GM18858 (cell line): ENCODE data around the gene UBAC1.
"Not testable (repeated sequence)": the region's sequence is repeated elsewhere in the genome, so short reads cannot be mapped to it uniquely, and the experiment has no call there.

Experiments used
- ATAC-seq: cut with Tn5 transposase; IDR thresholded peaks from one replicate; pipeline ENCODE4 v1.9.1; 2021; ENCODE audit not compliant: unreplicated experiment

UBAC1 gene

DNA sequence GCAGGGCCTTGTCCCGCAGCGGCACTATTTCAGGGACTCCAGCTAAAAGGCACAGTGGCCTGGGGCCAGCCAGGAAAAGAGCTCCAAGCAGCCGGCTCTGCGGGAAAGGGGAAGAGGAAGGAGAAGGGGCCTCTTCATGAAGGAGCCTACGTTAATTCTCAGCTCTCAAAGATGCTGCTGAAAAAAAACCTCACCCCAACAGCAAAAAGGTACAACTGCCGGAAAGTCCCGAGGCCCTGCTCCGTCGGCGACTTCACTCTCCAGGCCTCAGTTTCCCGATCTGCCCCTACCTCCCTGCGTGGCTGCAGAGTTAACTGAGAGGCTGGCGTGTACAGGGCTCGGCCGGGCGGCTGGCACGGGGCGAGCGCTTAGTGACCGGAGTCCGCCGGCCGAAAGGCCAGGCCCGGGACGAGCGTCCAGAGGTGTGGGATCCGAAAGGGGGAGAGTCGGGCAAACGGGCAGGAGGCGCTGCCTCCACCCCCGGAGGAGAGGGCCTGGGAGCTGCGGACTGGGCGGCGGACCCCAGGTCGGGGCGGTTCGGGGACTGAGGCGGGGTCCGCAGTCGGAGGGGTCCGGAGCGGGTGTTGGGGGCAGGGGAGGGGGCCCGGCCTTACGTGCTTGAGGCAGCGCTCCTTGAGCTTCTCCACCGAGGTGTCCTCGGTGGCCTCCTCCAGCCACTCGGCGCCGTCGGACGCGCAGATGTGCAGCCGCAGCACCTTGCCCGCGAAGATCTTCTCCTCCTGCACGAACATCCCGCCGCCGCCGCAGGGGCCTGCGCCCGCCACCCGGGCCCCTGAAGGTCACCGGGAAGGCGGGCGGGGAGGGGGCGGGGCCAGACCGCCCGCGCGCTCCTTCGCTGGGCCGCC lies 529 bp downstream of the UBAC1 start:
- no peak for ATAC-seq

GRCh38 chr9:135959814-135960213 lies 1.4 kb downstream of the UBAC1 start:
- no peak for ATAC-seq

GRCh38 chr9:135958485-135958884 lies 2.7 kb downstream of the UBAC1 start:
- ATAC-seq = no peak

DNA sequence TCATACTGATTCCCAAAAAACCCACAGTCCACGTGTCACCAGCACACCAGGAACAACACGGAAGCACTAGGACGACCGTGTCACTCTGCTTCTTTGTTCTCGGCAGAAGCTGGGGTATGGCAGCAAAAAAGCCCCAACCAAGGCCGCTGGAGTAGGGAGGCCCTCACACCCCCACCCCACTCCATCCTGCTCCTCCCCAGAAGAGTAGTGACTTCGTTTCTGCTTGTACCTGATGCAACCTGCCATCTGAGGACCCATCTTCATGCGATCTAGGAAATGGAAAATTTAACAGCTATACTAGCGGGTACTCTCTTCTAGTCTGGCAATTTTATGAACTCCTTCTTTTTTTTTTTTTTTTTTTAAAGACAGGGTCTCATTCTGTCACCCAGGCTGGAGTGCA lies 3.7 kb downstream of the UBAC1 start:
- no peak for ATAC-seq

DNA sequence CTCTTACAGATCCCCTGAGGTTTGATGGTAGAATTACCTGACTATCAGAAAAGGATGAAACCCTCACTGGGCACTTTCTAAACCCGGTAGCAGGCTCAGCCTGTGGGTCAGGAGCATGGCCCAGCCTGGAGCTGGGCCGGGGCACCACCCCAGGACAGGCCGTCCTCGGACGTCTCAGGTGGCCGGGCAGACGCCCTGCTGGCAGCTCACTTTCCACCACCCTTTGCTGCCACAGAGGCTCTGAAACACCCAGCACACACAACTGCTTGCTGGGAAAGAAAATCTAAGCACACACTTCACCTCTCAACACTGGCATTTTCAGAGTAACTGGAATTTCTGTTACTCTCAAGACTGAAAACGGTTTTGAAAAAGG lies 4.4 kb downstream of the UBAC1 start:
- ATAC-seq = no peak

- no peak for ATAC-seq
Measured at GRCh38 chr9:135955934-135956801, 5.0 kb downstream of the UBAC1 start.

GRCh38 chr9:135952664-135953206 lies 8.4 kb downstream of the UBAC1 start:
- no peak for ATAC-seq

DNA sequence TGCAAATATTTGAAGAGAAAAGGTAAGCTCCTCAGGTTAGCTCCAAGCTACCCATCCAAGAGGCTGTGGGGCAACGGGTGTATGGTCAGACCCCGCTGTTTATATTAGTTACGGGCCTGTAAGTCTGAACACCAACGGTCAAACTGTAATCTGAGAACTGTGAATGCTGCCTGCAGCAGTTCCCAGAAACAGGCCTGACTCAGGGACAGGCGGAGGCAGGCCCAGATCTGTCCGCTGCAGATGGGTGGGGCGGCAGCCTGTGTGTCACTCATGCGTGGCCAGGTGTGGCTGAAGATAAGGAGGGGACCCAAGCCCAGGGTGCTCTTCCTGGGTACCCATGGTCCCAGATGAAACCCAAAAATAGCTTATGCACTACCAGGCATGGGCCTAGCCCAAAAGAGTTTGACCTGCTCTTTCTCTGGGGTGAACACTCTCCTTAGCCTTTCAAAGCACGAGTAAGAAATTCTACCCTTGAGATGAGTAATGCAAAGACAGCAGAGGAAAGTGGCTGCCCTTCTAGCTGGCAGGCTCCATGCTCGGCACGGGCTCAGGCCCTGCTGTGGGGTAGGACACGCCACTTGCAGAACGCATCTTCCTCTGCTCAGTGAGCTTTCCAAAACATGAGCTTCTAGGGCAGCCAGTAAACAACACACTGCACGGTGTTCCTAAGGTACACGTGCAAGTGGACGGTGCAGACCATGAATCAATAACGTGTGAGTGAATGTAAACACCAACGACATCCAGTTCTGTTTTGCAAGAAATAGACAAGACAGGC lies 9.1 kb downstream of the UBAC1 start:
- no peak for ATAC-seq

DNA sequence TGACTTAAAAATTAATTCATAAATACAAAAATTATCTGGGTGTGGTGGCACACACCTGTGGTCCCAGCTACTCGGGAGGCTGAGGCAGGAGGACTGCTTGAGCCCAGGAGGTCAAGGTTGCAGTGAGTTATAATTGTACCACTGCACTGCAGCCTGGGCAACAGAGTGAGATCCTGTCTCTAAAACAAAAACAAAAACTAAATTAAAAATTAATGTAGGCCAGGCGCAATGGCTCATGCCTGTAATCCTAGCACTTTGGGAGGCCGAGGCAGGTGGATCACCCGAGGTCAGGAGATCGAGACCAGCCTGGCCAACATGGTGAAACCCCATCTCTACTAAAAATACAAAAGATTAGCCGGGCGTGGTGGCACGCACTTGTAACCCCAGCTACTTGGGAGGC lies 9.9 kb downstream of the UBAC1 start:
- not testable (repeated sequence) for ATAC-seq

DNA sequence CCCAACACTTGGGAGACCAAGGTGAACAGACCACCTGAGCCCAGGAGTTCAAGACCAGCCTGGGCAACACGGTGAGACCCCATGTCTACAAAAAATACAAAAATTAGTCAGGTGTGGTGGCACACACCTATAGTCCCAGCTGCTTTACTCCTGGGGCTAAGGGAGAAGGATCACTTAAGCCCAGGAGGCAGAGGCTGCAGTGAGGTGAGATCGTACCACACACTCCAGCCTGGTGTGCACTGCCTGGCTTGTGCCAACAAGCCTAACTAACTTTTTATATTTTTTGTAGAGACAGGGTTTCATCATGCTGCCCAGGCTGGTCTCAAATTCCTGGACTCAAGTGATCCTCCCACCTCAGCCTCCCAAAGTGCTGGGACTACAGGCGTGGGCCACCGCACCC lies 10.3 kb downstream of the UBAC1 start:
- not testable (repeated sequence) for ATAC-seq

DNA sequence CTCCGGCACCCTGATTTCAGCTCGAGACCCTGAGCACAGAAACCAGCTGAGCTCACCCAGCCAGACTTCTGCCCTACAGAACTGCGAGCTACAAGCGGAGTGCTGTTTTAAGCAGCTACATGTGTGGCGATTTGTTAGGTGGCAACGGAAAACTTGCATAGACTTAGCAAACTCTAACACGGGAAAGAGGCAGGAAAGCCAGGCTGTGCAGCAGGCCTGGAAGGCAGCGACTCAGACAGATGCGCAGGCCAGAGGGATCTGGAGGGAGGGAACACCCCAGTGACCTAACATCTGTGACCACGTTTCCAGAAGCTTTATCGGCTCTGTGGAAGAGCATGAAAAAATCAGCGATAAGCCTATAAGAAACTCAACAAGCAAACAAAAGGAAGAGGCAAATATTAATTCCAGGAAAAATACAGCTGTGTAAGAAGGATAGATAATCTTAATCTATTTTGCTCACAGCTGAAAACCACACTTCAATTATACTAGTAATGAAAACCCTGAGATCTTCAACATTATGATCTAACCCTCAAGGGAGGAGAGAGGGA lies 11.0 kb downstream of the UBAC1 start:
- ATAC-seq = no peak

DNA sequence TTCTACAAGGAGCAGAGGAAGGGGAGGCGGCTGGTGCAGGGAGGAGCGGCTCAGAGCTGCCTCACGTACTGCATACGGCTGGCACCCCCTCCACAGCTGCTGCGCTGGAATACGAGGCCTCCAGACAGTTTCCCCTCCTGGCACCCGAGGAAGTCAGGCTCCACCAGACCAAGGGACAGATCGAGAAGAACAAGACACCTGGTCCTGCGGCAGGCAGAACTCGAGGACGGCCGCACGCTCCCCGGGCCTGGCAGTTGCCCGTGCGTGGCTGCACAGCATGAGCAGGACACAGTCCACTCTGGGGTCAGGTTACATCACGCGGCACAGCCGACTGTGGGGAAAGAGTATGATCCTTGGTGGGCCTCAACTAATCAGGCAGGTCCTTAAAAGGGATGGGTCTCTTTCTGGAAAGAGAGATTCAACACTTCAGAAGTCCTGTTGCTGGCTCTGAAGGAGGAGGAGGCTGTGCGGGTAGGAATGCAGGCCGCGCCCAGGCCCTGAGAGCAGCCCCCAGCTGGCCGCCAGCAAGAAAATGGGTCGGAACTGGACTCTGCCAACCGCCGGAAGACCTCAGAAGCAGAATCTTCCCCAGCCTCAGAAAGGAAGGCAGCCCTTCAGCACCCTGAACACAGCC lies 11.6 kb downstream of the UBAC1 start:
- ATAC-seq = no peak

DNA sequence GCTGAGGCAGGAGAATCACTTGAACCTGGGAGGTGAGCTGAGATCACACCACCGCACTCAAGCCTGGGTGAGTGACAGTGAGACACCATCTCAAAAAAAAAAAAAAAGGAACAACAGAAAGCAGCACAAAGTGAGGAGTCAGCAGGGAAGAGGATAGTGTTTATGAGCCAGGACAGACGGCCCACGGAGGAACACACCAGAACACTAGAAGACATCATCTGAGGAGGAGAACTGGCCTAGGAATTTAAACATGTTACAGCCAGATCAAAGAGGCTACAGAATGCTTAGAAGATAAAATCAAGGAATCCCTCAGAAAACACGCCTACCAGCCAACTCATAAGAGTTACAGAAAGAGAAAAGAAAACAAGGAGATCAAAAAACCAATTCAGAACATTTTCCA lies 12.2 kb downstream of the UBAC1 start:
- no peak for ATAC-seq

DNA sequence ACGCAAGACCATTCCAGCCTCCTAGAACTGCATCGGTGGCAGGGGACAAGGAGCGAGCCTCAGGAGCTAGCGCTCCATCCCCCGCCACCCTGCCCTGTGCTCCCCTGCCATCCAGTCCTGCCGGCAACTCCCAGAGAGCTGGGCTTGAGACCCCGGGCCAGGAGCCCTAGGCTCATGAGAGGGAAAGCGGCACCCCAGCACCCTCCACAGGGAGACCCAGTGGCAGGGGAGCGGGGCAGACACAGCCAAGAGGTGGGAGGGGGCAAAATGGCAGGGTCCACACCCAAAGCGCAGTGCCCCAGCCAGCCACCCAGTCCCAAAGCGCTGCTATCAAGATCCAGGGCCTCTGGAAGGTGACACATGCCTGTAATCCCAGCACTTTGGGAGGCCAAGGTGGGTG lies 12.7 kb downstream of the UBAC1 start:
- no peak for ATAC-seq

DNA sequence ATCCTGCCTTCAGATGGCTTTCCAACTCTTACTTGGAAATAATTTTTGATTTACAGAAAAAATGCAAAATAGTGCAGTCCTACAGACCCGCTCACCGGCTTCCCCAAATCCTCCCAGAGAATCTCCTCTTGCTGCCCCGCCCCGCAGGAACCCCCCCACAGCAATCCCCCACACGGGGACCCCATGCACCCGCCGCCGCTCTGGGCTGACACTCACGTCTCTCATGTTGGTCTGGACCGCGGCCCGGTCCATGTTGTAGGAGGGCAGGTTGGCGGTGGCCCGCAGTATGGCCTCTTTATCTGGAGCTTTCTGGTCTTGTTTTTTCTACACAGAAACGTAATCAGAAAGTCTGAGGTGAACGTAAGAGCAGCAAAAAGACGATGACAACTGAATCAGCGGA lies 13.6 kb downstream of the UBAC1 start:
- no peak for ATAC-seq

DNA sequence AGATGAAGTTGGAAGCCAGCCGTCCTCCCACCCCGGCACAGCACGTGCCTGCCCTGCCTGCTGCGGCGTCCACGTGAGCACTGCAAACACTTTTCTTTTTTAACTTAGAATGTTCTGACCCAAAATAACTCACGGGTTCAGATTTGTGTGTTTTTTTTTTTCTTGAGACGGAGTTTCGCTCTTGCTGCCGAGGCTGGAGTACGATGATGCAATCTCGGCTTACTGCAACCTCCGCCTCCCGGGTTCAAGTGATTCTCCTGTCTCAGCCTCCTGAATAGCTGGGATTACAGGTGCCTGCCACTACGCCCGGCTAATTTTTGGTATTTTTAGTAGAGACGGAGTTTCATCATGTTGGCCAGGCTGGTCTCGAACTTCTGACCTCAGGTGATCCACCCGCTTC lies 14.1 kb downstream of the UBAC1 start:
- ATAC-seq = not testable (repeated sequence)

GRCh38 chr9:135946392-135946994 lies 14.7 kb downstream of the UBAC1 start:
- ATAC-seq = no peak

- no peak for ATAC-seq
Measured at GRCh38 chr9:135945969-135946368, 15.2 kb downstream of the UBAC1 start.

DNA sequence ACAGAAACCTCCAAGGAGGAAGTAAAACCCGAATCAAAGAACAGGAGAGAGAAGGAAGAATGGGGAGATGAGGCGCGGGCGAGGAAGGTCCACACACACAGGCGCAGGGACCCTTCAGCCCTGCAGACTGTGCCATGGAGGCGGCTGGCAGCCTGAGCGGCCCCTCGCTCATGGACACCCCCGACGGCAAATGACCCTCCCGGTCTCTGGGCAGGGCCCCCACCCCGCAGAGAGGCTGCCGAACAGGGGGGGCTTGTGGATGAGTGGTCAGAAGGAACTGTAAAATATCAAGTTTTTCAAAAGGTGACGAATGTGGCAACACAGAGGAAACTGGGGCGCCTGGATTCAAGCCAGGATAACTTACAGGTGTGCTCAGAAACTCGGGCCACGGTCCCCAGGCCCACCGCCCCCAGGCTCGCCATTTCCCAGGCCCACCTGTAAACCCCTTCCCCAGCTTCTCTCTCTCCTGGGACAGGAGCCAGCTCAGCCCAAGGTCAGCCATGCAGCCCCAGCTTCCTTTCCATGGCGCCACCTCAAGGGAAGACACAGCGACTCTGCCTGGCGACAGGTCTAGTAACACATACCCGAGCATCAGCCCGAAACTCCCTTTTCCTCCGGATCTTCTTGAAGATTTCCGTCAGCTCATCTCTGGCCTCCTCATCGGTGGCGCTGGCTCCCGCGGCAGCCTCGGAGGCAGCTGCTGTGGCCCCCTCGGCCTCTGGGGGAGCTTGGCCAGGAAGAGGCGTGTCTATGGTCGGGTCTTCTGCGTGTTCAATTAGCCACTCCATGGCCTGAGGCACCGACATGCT lies 16.5 kb downstream of the UBAC1 start:
- no peak for ATAC-seq
